ENCODE measurements around the gene TFAP2C.
"Not testable (repeated sequence)": the region's sequence is repeated elsewhere in the genome, so short reads cannot be mapped to it uniquely, and the experiment has no call there.

TFAP2C gene

DNA sequence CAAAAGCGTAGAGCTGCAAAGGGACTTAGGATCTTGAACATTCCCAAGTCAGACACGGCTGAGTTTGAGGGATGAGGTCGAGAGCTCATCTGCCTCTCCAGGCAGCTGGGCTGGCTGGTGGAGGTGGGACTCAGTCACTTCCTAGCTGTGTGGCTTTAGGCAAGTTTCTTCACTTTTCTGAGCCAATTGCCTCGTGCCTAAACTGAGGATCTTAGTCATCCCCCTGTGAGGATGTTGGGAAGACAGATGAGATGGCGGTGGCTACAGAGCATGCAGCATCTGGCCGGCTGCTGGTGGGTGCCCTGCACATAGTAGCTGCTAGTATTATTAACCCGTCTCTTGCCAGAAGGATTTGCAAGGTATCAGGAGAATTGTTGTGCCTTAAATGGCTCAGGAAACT is 27.5 kb downstream of the TFAP2C start:
- DNase-seq = no peak

DNA sequence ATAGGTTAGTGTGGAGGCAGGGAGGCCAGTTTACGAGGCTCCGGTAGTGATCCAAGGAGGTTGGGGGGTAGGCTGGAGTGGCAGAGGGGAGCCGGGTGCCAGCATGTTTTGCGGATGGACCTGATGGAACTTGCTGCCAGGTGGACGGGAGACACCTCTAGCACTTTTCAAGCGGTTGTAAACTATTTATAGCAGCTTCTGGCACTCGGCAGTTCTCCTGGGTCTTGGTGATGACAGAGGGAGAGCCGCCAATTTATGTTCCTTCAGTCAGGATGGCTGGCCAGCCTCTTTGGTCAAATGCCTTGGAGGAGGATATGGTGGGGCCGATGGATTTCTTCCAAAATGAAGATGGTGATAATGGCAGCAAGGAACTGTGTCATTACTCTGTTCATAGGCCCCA is 28.8 kb downstream of the TFAP2C start:
- no peak for DNase-seq

DNA sequence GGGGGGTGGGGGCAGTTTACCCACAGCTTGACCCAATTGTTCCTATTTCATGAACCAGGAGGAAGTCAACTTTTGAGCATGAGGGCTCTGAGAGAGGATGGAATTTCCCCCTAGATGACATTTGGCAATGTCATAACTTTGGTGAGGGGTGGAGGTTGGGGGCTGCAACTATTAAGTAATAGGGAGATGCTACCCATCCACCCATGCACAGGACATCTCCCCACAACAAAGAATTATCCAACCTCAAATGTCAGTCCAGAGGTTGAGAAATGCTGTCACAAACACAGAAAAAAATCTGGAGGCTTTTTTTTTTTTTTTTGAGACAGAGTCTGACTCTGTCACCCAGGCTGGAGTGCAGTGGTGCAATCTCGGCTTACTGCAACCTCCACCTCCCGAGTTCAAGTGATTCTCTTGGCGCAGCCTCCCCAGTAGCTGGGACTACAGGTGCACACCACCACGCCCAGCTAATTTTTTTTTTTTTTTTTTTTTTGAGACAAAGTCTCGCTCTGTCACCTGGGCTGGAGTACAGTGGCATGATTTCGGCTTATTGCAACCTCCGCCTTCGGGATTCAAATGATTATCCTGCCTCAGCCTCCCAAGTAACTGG is 29.3 kb downstream of the TFAP2C start:
- not testable (repeated sequence) for DNase-seq

DNA sequence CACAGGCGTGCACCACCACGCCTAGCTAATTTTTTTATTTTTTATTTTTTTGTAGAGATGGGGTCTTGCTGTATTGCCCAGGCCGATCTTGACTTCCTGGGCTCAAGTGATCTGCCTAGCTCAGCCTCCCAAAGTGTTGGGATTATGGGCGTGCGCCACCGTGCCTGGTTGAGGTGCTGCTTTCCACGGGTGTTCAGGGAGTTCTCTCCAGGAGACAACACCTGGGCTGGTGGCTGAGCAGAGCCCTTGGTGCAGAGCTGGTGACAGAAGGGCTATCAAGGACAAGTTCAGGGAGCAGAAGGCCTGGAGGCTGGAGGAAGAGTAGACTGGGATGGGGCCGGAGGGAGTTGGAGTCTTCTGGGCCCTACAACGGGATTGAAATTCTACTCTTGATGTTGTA is 34.6 kb downstream of the TFAP2C start:
- no peak for DNase-seq

- DNase-seq = no peak
Observed at GRCh38 chr20:56664796-56665195, 35.7 kb downstream of the TFAP2C start.

- no peak for DNase-seq
Observed at GRCh38 chr20:56665806-56666205, 36.7 kb downstream of the TFAP2C start.

GRCh38 chr20:56673450-56673849 is 44.3 kb downstream of the TFAP2C start:
- DNase-seq = no peak

DNA sequence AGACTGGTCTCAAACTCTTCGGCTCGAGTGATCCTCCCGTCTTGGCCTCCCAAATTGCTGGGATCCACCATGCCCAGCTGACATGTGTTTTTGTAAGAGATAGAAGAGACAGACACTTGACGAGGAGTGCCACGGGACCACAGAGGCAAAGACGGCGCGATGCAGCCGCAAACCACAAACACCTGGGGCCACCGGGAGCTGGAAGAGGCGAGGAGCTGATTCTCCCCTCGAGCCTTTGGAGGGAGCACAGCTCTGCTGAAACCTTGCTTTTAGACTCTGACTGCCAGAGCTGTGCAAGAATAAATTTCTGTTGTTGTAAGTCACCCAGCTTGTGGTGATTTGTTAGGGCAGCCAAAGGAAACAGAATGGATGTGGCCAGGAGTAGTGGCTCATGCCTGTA is 46.9 kb downstream of the TFAP2C start:
- no peak for DNase-seq

- DNase-seq = no peak
Observed at GRCh38 chr20:56676679-56677078, 47.6 kb downstream of the TFAP2C start.

DNA sequence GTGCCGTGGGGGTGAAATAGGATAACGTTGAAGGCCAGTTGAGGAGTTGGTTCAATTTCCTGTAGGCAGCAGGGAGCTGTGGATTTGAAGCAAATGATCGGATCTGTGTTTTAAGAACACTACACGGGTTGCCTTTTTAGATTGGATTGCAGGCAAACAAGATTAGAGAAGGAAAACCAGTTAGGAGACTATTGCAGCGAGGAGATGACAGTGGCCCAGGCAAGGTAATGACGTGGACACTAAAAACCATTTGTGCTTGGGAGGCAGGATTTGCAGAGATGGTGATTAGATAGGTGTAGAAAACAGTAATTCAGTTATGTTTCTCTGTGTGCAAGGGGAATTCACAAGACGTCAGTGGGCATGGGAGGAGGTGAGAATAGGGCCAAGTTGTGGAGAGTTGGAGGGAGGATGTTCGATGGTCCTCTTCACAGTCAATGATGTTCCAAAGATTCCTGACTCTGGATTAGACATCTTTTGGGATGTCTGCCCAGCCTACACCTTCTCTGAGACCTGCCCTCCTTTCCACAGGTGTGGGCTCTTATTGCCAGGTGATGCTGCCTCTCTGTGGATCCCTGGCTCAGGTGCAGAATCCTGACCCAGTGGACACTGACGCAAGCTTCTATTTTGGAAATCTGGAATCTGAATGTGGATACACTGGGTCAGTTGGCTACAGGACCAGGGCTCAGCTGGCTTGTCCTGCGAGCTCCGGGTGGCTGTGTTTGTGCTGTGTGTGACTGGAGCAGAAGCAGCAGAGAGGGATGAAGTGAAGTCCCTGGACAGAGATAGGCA is 54.2 kb downstream of the TFAP2C start:
- no peak for DNase-seq

DNA sequence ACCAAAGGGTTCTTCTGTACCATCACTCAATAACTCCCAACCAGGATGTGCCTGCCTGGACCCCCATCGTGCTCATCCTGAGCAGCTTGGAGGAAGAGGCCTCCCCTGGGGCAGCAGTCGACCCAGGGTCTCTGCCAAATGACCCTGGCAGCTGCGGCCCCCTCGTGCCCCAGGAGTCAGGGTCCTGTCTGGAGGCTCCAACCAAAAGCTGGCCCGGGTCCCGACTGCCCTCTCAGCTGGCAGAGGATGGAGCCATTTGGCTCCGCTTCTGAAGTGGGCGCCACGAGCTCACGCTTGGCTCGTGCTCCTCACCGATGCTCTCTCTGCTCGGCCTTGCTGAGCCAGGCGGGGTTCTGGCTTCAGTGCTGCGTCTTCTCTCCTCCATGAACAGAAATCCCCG is 56.8 kb downstream of the TFAP2C start:
- DNase-seq = no peak

DNA sequence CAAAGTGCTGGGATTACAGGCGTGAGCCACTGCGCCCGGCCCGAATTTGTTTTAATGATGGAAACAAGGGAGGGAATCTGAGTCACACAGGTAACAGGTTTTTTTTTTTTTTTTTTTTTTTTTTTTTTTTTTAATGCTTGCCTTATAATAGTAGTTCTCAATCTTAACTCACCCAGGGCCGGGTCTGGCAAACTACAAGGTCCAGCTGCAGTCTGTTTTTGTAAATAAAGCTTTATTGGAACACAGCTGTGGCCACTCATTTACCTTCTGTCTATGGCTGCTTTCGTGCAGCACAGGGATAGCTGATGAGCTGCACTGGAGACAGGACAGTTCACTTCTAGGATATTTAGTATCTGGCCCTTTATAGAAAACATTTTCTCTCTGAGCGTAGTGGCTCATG is 58.0 kb downstream of the TFAP2C start:
- no peak for DNase-seq

DNA sequence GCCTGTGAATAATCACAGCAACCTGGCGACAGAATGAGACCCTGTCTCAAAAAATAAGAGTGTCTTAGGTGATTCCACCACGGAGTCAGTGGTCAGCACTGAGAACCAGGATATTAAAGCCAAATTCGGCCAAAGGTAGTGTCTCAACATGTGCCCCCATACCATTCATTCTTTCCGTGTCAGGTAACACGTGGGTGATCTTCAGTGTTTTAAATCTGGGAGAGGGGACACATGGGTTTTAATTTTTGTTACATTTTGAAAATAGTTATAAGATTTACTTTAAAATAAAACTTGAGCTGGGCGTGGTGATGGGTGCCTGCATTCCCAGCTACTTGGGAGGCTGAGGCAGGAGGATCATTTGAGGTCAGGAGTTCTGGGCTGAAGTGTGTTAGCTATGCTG is 59.0 kb downstream of the TFAP2C start:
- DNase-seq = no peak
